SU-DHL-6 (cell line): ENCODE measurements around the gene TPPP3.
A peak's percentile ranks its signal among the peaks of the same experiment; 100 is the strongest.

ENCODE experiments used
- H2AFZ ChIP-seq: fragments of 200-600 bp; sonication (generic); 2 replicates; pipeline ENCODE4 v1.6.1; 2014; ENCODE audit warnings: low read depth, mild to moderate bottlenecking, moderate library complexity, mixed read lengths, antibody characterized with exemption, low read length; ENCODE audit not compliant: severe bottlenecking
- H3F3A ChIP-seq: fragments of 200-600 bp; shearing (Covaris generic); 2 replicates; pipeline ENCODE4 v1.6.0; 2016; ENCODE audit warnings: antibody characterized with exemption, mild to moderate bottlenecking; ENCODE audit not compliant: insufficient read depth
- H3K27ac ChIP-seq: fragments of 200-600 bp; sonication (generic); 2 replicates; pipeline ENCODE4 v1.5.1; 2016; ENCODE audit warnings: low read depth, mild to moderate bottlenecking, low read length, moderate library complexity, mixed read lengths
- H3K27me3 ChIP-seq: fragments of 200-600 bp; sonication (generic), shearing (Covaris generic); 2 replicates; pipeline ENCODE4 v1.6.0; 2014; ENCODE audit warnings: mild to moderate bottlenecking, low read length
- H3K36me3 ChIP-seq: fragments of 200-600 bp; sonication (generic); 2 replicates; pipeline ENCODE4 v1.6.1; 2014; ENCODE audit warnings: mild to moderate bottlenecking, low read length, mixed read lengths
- H3K4me2 ChIP-seq: fragments of 300-600, 200-600 bp; shearing (Covaris generic), sonication (generic); 2 replicates; pipeline ENCODE4 v1.6.0; 2014; ENCODE audit warnings: low read length, low read depth, mild to moderate bottlenecking; ENCODE audit not compliant: poor library complexity, severe bottlenecking
- H3K4me3 ChIP-seq: fragments of 200-600 bp; sonication (generic); 2 replicates; pipeline ENCODE4 v1.5.1; 2014; ENCODE audit warnings: antibody characterized with exemption, low read length, mild to moderate bottlenecking, mixed read lengths; ENCODE audit not compliant: insufficient read depth, poor library complexity, severe bottlenecking
- H3K79me2 ChIP-seq: fragments of 200-600 bp; sonication (generic); 2 replicates; pipeline ENCODE4 v1.6.1; 2014; ENCODE audit warnings: mild to moderate bottlenecking, low read length, moderate library complexity; ENCODE audit not compliant: insufficient read depth
- H3K9ac ChIP-seq: fragments of 200-600 bp; sonication (generic); 2 replicates; pipeline ENCODE4 v1.7.0; 2014; ENCODE audit warnings: mild to moderate bottlenecking, low read length
- H3K9me2 ChIP-seq: fragments of 200-600 bp; sonication (generic); replicated peaks from 2 replicates; pipeline ENCODE4 v1.6.1; 2014; ENCODE audit warnings: low read length; ENCODE audit not compliant: insufficient read depth
- H3K9me3 ChIP-seq: fragments of 200-600 bp; sonication (generic); 2 replicates; pipeline ENCODE4 v1.6.1; 2014; ENCODE audit warnings: low read length, mixed read lengths; ENCODE audit not compliant: insufficient read depth
- H4K20me1 ChIP-seq: fragments of 200-600 bp; sonication (generic); 2 replicates; pipeline ENCODE4 v1.6.1; 2014; ENCODE audit warnings: low read depth, mild to moderate bottlenecking, antibody characterized with exemption, low read length, moderate library complexity, mixed read lengths
- EZH2phosphoT487 ChIP-seq: fragments of 200-600 bp; sonication (generic), shearing (Covaris generic); conservative IDR thresholded peaks from 2 replicates; pipeline ENCODE4 v1.6.1; 2018; ENCODE audit warnings: mild to moderate bottlenecking, antibody characterized with exemption, low read length, moderate library complexity, mixed read lengths
- TF ChIP-seq, protein P1 (sequence below): fragments of 200-600 bp; sonication (generic); IDR thresholded peaks from one replicate; pipeline ENCODE4 v1.5.1; 2017; ENCODE audit warnings: antibody characterized with exemption, mild to moderate bottlenecking, low read length, moderate library complexity; ENCODE audit not compliant: insufficient read depth, poor library complexity, severe bottlenecking

The TPPP3 gene

DNA sequence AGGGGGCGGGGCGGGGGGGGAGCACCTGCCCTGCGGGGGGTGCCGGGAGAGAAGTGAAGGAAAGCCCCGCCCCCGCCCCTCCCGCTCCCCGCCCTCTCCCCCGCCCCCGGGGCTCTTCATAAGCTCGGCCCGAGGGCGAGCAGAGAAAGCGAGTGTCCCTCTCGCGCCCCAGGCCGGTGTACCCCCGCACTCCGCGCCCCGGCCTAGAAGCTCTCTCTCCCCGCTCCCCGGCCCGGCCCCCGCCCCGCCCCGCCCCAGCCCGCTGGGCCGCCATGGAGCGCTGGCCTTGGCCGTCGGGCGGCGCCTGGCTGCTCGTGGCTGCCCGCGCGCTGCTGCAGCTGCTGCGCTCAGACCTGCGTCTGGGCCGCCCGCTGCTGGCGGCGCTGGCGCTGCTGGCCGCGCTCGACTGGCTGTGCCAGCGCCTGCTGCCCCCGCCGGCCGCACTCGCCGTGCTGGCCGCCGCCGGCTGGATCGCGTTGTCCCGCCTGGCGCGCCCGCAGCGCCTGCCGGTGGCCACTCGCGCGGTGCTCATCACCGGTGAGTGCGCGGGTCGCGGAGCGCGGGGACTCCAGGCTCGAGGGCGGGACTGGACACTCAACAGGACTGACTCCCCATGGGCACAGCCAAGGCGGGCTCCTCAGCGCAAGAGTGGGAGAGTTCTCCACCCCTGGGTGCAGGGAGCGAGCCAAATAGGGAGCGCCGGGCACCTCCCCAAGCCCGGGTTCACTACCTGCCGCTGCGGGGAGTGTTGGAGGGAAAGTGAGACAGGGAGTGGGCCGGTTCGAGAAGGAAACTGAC lies 37.9 kb upstream of the TPPP3 start, which contains the start of gene HSD11B2:
TSS of gene HSD11B2 (plus strand) at position 145 of the 798 bp plus-strand sequence. CDS start at position 273, 128 bp downstream.
- Histone ChIP-seq H4K20me1 (no peaks in the 10 kb centered on the region), H3K27ac (no peak within 1 kb of the TSS), H2AFZ (peak within 1 kb of the TSS; percentile 77), H3K79me2 (no peaks in the 10 kb centered on the region), H3K9ac (peak within 1 kb of the TSS; percentile 55), H3F3A (no peaks in the 10 kb centered on the region), H3K27me3 (no peaks in the 10 kb centered on the region), H3K36me3 (no peaks in the 10 kb centered on the region), H3K9me3 (no peaks in the 10 kb centered on the region), H3K4me3 (peak within 1 kb of the TSS; percentile 64), H3K4me2 (peak within 1 kb of the TSS; percentile 73), H3K9me2 (no peaks in the 10 kb centered on the region)
- TF ChIP-seq, protein P1, sequence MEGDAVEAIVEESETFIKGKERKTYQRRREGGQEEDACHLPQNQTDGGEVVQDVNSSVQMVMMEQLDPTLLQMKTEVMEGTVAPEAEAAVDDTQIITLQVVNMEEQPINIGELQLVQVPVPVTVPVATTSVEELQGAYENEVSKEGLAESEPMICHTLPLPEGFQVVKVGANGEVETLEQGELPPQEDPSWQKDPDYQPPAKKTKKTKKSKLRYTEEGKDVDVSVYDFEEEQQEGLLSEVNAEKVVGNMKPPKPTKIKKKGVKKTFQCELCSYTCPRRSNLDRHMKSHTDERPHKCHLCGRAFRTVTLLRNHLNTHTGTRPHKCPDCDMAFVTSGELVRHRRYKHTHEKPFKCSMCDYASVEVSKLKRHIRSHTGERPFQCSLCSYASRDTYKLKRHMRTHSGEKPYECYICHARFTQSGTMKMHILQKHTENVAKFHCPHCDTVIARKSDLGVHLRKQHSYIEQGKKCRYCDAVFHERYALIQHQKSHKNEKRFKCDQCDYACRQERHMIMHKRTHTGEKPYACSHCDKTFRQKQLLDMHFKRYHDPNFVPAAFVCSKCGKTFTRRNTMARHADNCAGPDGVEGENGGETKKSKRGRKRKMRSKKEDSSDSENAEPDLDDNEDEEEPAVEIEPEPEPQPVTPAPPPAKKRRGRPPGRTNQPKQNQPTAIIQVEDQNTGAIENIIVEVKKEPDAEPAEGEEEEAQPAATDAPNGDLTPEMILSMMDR = no peak
- TF ChIP-seq EZH2phosphoT487 = no peak; the same call in 1 of the 2 replicates

DNA sequence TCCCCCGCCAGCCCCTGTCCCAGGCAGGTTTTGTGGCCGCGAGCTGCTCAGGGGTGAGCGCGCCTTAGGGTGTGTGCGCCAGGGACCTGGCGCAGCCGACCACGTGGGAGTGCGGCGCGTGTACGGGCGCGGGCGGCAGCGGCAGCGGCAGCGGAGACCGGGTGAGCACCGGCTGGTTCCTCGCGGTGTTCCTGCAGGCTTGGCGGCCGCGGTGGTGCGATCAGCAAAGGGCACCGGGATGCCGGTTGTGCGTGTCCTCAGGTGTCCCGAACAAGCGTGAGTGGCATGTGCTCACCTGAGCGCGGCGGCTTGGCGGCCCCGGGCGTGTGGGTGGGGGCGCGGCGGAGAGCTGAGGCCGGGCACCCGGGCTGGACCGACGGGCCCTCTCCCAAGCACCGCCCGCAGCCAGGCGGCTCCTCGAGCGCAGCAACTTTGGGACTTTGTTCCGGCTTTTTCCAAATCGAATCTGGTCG lies 37.2 kb upstream of the TPPP3 start:
- TF ChIP-seq, protein P1 = no peak
- TF ChIP-seq EZH2phosphoT487 = no peak

DNA sequence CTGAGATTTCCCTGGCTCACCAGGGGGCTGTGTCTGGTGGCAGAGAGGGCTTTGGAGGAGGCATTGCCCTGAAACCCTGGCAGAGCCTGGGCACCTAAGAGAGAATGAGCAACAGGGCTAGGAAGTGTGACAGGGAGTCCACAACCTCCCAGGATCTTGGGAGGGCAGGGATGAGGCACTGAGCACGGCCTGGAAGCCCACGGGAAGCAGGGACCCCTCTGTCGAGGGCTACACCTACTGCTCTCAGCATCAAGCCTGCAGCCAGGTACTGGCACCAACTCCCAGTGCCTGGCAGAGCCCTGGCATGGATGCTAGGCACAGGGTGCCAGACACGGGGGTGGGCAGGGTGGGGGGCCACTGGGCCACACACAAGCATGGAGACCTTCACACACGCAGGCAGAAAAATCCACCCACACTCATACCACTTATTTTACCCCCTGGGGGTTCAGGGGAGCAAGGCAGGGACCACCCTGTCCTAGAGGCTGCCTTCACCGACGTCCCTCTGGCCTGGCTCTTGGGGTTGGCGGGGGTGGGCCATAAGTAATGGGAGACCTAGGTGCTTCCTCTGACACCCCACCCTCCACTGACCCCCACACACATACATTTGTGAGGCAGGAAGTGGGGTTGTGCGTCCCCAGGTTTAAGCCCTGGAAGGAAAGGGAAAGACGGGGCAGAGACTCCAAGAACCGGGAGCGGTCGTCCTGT lies 36.7 kb upstream of the TPPP3 start:
- Histone ChIP-seq H3K4me3 (peak overlapping the region; percentile 64), H3K9me3 (no peaks in the 10 kb centered on the region), H4K20me1 (no peaks in the 10 kb centered on the region), H3K4me2 (peak overlapping the region; percentile 73), H3K9me2 (no peaks in the 10 kb centered on the region), H2AFZ (peak overlapping the region; percentile 77), H3K9ac (peak overlapping the region; percentile 55), H3K36me3 (no peaks in the 10 kb centered on the region), H3F3A (no peaks in the 10 kb centered on the region), H3K27ac (no peak overlapping the region), H3K27me3 (no peaks in the 10 kb centered on the region), H3K79me2 (no peaks in the 10 kb centered on the region)
- TF ChIP-seq, protein P1 = no peak
- no peak for TF ChIP-seq EZH2phosphoT487

More for the DNA sequence above, 37.2 kb upstream of the TPPP3 start:
- no peaks in the 10 kb centered on the region for H3K9me2 ChIP-seq
- H3K4me2 ChIP-seq = peak overlapping the region; percentile 73
- H3K36me3 ChIP-seq = no peaks in the 10 kb centered on the region
- no peaks in the 10 kb centered on the region for H3K9me3 ChIP-seq
- H3K4me3 ChIP-seq = peak overlapping the region; percentile 64
- H3K9ac ChIP-seq = peak overlapping the region; percentile 55
- no peak overlapping the region for H3K27ac ChIP-seq
- no peaks in the 10 kb centered on the region for H4K20me1 ChIP-seq
- H3K27me3 ChIP-seq = no peaks in the 10 kb centered on the region
- no peaks in the 10 kb centered on the region for H3F3A ChIP-seq
- peak overlapping the region; percentile 77 for H2AFZ ChIP-seq
- H3K79me2 ChIP-seq = no peaks in the 10 kb centered on the region
